Suprapubic skin (tissue), 4 donors: Measurements from ENCODE around the gene TTLL3.

Experiments used
- CTCF ChIP-seq, 2 donors: fragments of 200-600 bp in 1 of 2; fragments of 450-650 bp in 1 of 2; sonication (generic) in 1 of 2; IDR thresholded peaks; one replicate each; pipeline ENCODE4 v1.5.1; 2016 to 2019; ENCODE audit warnings: antibody characterized with exemption in 2 of 2, mild to moderate bottlenecking in 1 of 2, moderate library complexity in 1 of 2
- POLR2A ChIP-seq, 2 donors: fragments of 450-650 bp; IDR thresholded peaks; one replicate each; pipeline ENCODE4 v1.6.1; 2017; ENCODE audit warnings: antibody characterized with exemption in 2 of 2, mild to moderate bottlenecking in 2 of 2, moderate library complexity in 2 of 2
- POLR2AphosphoS5 ChIP-seq, 3 donors: sonication (generic); formaldehyde crosslinking; IDR thresholded peaks; one replicate each; pipeline ENCODE4 v1.6.1; 2017; ENCODE audit warnings: antibody characterized with exemption in 3 of 3

GRCh38 chr3:9787714-9788113 lies 22.3 kb upstream of the TTLL3 start:
- no peak for TF ChIP-seq CTCF (IDR thresholded peaks at IDR 0.05)
- no peak for TF ChIP-seq POLR2AphosphoS5 (IDR thresholded peaks at IDR 0.05)
- TF ChIP-seq POLR2A (IDR thresholded peaks at IDR 0.05), result no peak
